BLaER1 treated with 17β-estradiol and CSF1 and Interleukin-3, amounts not matched to agents 10 nM and 100 nM (cell line): ENCODE measurements around the gene SNAPC1.

Source experiments
- H3K27ac ChIP-seq, 11 experiments: shearing (Covaris generic); formaldehyde crosslinking; 2 replicates each; pipeline ENCODE4 v1.8.1; 2022
- H3K27me3 ChIP-seq, 11 experiments: shearing (Covaris generic); formaldehyde crosslinking; 2 replicates each; pipeline ENCODE4 v1.8.1; 2022
- H3K36me3 ChIP-seq, 11 experiments: shearing (Covaris generic); formaldehyde crosslinking; 2 replicates each; pipeline ENCODE4 v1.8.1; 2022
- H3K4me1 ChIP-seq, 10 experiments: shearing (Covaris generic); formaldehyde crosslinking; 2 replicates each; pipeline ENCODE4 v1.8.1; 2022
- H3K4me2 ChIP-seq, 11 experiments: shearing (Covaris generic); formaldehyde crosslinking; 2 replicates each; pipeline ENCODE4 v1.8.1; 2022
- H3K4me3 ChIP-seq, 10 experiments: shearing (Covaris generic); formaldehyde crosslinking; 2 replicates each; pipeline ENCODE4 v1.8.1; 2022
- H3K9ac ChIP-seq, 11 experiments: shearing (Covaris generic); formaldehyde crosslinking; 2 replicates each; pipeline ENCODE4 v1.8.1; 2022
- H3K9me3 ChIP-seq, 11 experiments: shearing (Covaris generic); formaldehyde crosslinking; replicated peaks in 1 of 11; 2 replicates each; pipeline ENCODE4 v1.8.1; 2022
- H4K20me1 ChIP-seq, 11 experiments: shearing (Covaris generic); formaldehyde crosslinking; 2 replicates each; pipeline ENCODE4 v1.8.1; 2022
- Cebpa-rat ChIP-seq, 11 experiments: shearing (Covaris generic); IDR thresholded peaks; 2 replicates each; pipeline ENCODE4 v1.8.1; 2022

The SNAPC1 gene, protein sequence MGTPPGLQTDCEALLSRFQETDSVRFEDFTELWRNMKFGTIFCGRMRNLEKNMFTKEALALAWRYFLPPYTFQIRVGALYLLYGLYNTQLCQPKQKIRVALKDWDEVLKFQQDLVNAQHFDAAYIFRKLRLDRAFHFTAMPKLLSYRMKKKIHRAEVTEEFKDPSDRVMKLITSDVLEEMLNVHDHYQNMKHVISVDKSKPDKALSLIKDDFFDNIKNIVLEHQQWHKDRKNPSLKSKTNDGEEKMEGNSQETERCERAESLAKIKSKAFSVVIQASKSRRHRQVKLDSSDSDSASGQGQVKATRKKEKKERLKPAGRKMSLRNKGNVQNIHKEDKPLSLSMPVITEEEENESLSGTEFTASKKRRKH

DNA sequence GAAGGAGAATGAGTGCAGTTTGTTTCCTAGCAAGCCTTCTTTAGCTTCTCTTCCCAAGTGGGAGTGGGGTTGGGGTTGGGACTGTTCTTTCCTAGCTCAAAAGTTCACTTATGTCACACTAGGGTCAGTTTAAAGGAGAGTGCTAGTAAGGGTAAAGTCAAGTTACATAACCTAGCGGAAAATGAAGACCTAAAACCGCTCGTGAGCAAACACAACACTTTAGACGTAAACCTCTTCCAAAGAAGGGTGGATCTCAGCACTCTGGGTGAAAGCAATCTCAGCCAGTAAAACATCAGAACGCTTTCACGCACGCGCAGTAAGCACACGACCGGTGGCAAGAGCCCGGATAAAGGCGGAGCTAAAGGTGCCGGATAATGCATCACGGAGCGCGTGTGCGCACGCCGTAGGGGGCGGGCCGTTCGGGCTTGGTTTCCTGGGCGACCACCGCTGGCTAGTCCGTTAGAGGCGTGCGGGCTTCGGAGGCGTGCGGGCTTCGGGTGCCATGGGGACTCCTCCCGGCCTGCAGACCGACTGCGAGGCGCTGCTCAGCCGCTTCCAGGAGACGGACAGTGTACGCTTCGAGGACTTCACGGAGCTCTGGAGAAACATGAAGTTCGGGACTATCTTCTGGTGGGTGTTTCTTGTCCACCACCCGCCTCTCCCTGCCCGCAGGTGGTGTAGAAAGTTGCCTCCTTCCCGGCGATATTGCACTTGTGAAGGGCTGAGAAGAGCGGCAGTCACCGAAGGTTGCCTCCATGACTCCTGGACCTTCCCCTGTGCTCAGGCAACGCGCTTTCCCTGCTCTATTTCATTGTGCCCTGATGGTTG, at the start of gene SNAPC1:
Gene SNAPC1, plus strand, starts transcription at position 462 of the 828 bp plus-strand sequence. Its CDS starts 41 bp downstream, at position 503.
- peaks cover 0 to 21% (median 0%) of the 10 kb centered on the region in 11 experiments; a peak in 7 of 22 replicates for H4K20me1 ChIP-seq
- peak within 1 kb of the TSS; percentile 71 to 94 (median 82) for H3K4me3 ChIP-seq
- H3K9ac ChIP-seq, result peak within 1 kb of the TSS; percentile 77 to 87 (median 83)
- H3K4me1 ChIP-seq, result peaks cover 30 to 48% (median 39%) of the 10 kb centered on the region in 10 experiments
- peaks cover 1 to 28% (median 13%) of the 10 kb centered on the region in 11 experiments; a peak in 18 of 22 replicates for H3K36me3 ChIP-seq
- peak within 1 kb of the TSS; percentile 84 to 96 (median 92) for H3K4me2 ChIP-seq
- no peaks in the 10 kb centered on the region; a peak in 1 of 22 replicates for H3K9me3 ChIP-seq
- no peaks in the 10 kb centered on the region for H3K27me3 ChIP-seq
- no peak for TF ChIP-seq Cebpa-rat (IDR thresholded peaks at IDR 0.05)
- peak within 1 kb of the TSS; percentile 71 to 89 (median 80) for H3K27ac ChIP-seq

DNA sequence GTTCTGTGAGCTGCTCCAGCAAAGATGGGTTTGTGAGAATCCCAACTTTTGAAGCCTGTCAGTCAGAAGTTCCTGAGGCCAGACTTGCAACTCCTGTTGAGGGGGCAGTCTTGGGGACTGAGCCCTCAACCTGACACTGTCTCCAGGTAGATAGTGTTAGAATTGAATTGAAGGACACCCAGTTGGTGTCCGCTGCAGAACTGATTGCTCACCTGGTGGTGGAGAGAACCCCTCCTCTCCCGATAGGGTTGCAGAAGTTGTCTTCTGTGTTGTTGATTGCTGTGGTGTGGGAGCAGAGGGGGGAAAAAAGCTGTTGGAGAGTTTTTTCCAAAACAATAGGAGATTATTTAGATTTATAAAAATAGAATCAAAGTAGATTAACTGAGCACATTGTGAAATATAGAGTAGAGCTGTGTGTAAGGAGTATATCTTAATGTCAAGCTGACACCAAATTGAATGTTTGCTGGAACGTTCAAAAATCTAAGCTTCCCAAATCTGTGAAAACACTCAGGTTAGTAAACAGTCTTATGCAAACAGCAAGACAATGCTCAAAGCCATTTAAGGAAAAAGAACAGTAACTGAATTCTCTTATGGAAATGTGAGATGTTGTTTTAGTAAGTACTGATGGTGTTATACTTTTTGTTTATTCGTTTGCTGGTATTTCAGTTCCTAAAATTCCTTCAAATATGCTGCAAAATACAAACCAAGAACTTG, 48.3 kb upstream of the SNAPC1 start:
- TF ChIP-seq Cebpa-rat (IDR thresholded peaks at IDR 0.05), result no peak
- H3K4me2 ChIP-seq, result peak overlapping the region; percentile 13 to 93 (median 47); a peak in 19 of 22 replicates
- peak overlapping the region in 2 of 10 experiments; percentile 9 to 43; a peak in 3 of 20 replicates for H3K4me3 ChIP-seq
- H3K9me3 ChIP-seq, result 0 out of 22 replicates have a peak, but pooled peaks cover 0 to under 1% (median 0%) of the 10 kb centered on the region in 11 experiments
- peaks cover 0 to 37% (median 10%) of the 10 kb centered on the region in 11 experiments; a peak in 8 of 22 replicates for H3K36me3 ChIP-seq
- H3K27me3 ChIP-seq, result no peaks in the 10 kb centered on the region
- H3K4me1 ChIP-seq, result peaks cover 70 to 99% (median 92%) of the 10 kb centered on the region in 10 experiments
- no peak overlapping the region; a peak in 1 of 22 replicates for H3K27ac ChIP-seq
- H4K20me1 ChIP-seq, result peaks cover 100% of the 10 kb centered on the region in 11 experiments
- H3K9ac ChIP-seq, result peak overlapping the region in 2 of 11 experiments; percentile 43 to 60; a peak in 2 of 22 replicates

DNA sequence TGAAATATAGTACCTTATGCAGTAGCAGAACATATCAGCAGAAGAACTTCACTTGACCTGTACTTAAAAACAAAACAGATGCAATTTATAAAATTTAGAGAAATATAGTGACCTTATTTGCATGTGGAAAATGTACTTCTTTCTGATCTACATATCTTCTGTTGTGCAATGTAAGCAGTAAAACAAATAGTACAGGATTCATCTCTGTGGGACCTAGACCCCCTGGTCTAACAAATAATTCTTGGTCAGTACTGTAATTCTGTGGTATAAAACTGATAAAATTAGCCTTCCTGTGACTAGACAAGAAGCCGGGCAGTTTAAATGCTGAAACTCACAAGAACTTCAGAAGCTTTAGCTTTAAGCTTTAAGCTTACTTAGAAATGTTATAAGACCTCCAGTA, 45.3 kb upstream of the SNAPC1 start:
- H3K4me3 ChIP-seq, result peak overlapping the region in 1 of 10 experiments; percentile 35; a peak in 2 of 20 replicates
- peaks cover 67 to 100% (median 86%) of the 10 kb centered on the region in 10 experiments for H3K4me1 ChIP-seq
- H3K27ac ChIP-seq, result peak overlapping the region in 5 of 11 experiments; percentile 1 to 36 (median 27); a peak in 3 of 22 replicates
- H3K9me3 ChIP-seq, result no peaks in the 10 kb centered on the region
- H3K27me3 ChIP-seq, result no peaks in the 10 kb centered on the region
- H3K36me3 ChIP-seq, result peaks cover 13 to 60% (median 31%) of the 10 kb centered on the region in 11 experiments
- peaks cover 98 to 100% (median 100%) of the 10 kb centered on the region in 11 experiments for H4K20me1 ChIP-seq
- H3K4me2 ChIP-seq, result peak overlapping the region; percentile 46 to 93 (median 76); a peak in 21 of 22 replicates
- peak overlapping the region in 2 of 11 experiments; percentile 55 to 71; a peak in 3 of 22 replicates for H3K9ac ChIP-seq
- no peak for TF ChIP-seq Cebpa-rat (IDR thresholded peaks at IDR 0.05)

DNA sequence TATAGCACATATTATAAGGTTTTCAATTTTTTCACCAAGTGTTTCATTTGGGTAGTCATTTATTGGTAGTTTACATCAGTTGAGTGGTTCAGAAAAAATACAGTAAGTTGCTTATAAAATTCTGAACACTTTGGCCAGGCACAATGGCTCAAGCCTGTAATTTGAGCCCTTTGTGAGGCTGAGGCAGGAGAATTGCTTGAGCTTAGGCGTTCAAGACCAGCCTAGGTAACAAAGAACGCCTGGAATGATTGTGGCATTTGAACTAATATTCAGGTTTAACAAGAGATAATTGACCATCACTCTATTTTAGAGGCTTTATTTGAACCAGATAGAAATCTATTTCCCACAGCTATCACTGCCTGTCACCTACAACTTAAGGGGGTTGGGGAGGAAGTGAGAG, 44.2 kb upstream of the SNAPC1 start:
- H4K20me1 ChIP-seq, result peaks cover 94 to 100% (median 100%) of the 10 kb centered on the region in 11 experiments
- peak overlapping the region in 1 of 10 experiments; percentile 35; a peak in 1 of 20 replicates for H3K4me3 ChIP-seq
- peak overlapping the region in 3 of 11 experiments; percentile 0 to 71 (median 12); a peak in 4 of 22 replicates for H3K9ac ChIP-seq
- no peaks in the 10 kb centered on the region for H3K27me3 ChIP-seq
- TF ChIP-seq Cebpa-rat (IDR thresholded peaks at IDR 0.05), result no peak
- H3K4me1 ChIP-seq, result peaks cover 61 to 99% (median 76%) of the 10 kb centered on the region in 10 experiments
- H3K4me2 ChIP-seq, result peak overlapping the region; percentile 56 to 93 (median 76)
- H3K36me3 ChIP-seq, result peaks cover 24 to 67% (median 38%) of the 10 kb centered on the region in 11 experiments
- no peaks in the 10 kb centered on the region for H3K9me3 ChIP-seq
- peak overlapping the region in 2 of 11 experiments; percentile 27; a peak in 3 of 22 replicates for H3K27ac ChIP-seq

DNA sequence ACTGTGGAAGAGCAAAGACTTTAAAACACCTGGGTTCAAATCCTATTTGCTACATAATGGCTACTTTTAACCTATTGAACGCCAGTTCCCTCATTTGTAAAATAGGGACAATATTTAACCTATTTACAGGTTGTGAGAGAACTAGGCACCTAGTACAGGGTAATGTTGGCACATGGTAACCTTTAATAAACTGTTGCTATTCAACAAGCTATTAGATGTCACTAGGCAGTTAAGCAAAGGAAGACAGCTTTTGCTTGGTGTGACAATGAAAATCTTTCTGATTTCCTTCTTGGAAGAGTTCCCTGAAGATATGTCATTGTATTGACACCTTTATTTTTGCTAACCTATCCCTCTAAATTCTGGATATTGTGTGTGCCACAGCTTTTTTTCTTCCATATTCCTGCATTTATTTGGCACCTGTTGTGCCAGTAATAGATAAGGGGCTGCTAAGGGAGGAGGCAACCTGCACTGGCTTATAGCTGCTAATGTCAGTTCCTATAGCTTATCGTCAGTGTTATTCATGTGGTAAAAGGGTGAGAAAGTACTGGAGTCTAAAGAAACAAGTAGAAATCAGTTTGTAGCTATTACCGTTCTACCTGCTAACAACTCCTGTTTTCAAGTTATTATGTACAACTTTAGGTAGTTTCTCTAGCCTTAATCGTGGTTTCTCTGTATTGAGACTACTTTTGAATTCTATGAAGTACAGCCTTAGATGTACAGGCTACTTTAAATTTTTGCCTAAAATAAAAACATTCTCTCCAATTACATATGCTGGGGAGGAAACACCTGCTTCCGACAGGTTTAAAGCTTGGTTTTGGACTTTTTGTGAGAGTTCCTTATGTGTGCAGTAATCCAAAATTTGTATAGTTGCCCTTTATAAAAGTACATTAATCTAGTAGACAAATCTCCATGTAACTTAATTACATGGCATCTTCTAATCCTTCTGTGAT, 42.6 kb upstream of the SNAPC1 start:
- Histone ChIP-seq H3K27me3 (no peaks in the 10 kb centered on the region), H3K9me3 (no peaks in the 10 kb centered on the region), H3K4me3 (peak overlapping the region in 6 of 10 experiments; percentile 12 to 36 (median 30); a peak in 9 of 20 replicates), H3K4me1 (peaks cover 51 to 99% (median 63%) of the 10 kb centered on the region in 10 experiments), H3K36me3 (peaks cover 39 to 74% (median 47%) of the 10 kb centered on the region in 11 experiments), H3K9ac (peak overlapping the region; percentile 9 to 71 (median 36); a peak in 16 of 22 replicates), H4K20me1 (peaks cover 87 to 100% (median 100%) of the 10 kb centered on the region in 11 experiments), H3K4me2 (peak overlapping the region; percentile 56 to 93 (median 77)), H3K27ac (peak overlapping the region; percentile 4 to 55 (median 36); a peak in 20 of 22 replicates)
- no peak for TF ChIP-seq Cebpa-rat (IDR thresholded peaks at IDR 0.05)

DNA sequence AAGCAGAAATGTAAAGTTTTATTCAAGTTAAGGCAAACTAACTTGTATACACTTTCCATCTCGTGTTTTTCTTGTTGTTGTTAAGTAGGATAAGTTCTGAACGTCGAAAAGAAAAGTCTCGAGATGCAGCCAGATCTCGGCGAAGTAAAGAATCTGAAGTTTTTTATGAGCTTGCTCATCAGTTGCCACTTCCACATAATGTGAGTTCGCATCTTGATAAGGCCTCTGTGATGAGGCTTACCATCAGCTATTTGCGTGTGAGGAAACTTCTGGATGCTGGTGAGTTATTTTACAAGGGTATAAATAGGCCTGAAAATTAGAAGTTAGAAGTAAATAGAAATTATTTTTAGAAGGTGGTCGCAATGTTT, 41.9 kb upstream of the SNAPC1 start:
- Histone ChIP-seq H3K9ac (peak overlapping the region in 9 of 11 experiments; percentile 15 to 71 (median 51); a peak in 13 of 22 replicates), H3K36me3 (peaks cover 45 to 74% (median 54%) of the 10 kb centered on the region in 11 experiments), H3K27me3 (no peaks in the 10 kb centered on the region), H3K4me2 (peak overlapping the region; percentile 56 to 93 (median 77); a peak in 20 of 22 replicates), H3K9me3 (no peaks in the 10 kb centered on the region), H3K4me1 (peaks cover 47 to 97% (median 57%) of the 10 kb centered on the region in 10 experiments), H3K27ac (peak overlapping the region; percentile 4 to 55 (median 36); a peak in 20 of 22 replicates), H4K20me1 (peaks cover 83 to 100% (median 100%) of the 10 kb centered on the region in 11 experiments), H3K4me3 (peak overlapping the region in 4 of 10 experiments; percentile 12 to 35 (median 28); a peak in 5 of 20 replicates)
- no peak for TF ChIP-seq Cebpa-rat (IDR thresholded peaks at IDR 0.05)

DNA sequence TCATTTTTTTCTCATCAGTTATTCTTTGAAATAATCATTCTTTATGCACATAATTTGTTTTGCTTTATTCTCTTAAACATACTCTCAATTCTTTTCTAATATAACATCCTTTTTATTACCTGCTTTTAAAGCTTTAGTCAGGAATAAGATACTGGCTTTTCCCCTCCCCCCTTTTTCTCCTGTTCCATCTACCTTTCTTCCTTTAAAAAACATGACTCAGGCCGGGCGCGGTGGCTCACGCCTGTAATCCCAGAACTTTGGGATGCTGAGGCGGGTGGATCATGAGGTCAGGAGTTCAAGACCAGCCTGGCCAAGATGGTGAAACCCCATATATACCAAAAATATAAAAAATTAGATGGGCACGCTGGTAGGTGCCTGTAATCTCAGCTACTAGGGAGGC, 41.5 kb upstream of the SNAPC1 start:
- Histone ChIP-seq H3K27ac (no peak overlapping the region), H3K36me3 (peaks cover 50 to 78% (median 57%) of the 10 kb centered on the region in 11 experiments), H3K4me1 (peaks cover 42 to 97% (median 52%) of the 10 kb centered on the region in 10 experiments), H3K4me3 (no peak overlapping the region), H3K27me3 (no peaks in the 10 kb centered on the region), H3K9me3 (no peaks in the 10 kb centered on the region), H3K9ac (no peak overlapping the region), H3K4me2 (peak overlapping the region in 5 of 11 experiments; percentile 11 to 93 (median 77); a peak in 5 of 22 replicates), H4K20me1 (peaks cover 82 to 100% (median 100%) of the 10 kb centered on the region in 11 experiments)
- TF ChIP-seq Cebpa-rat (IDR thresholded peaks at IDR 0.05), result no peak
